K562 (cell line): ENCODE measurements around the gene RPTOR. TPM values are rescaled to one million over a fixed set of nuclear protein-coding genes. Genes with fewer than 3 reads are reported as not detected.

Experiments used
- ATAC-seq: fragments of 200-7000 bp; cut with Tn5 transposase; 3 replicates; pipeline ENCODE4 v1.9.1; 2020; ENCODE audit warnings: moderate library complexity
- BruUV-seq: library from RNA; stranded (reverse); fragments of 400-500 nt; replicated peaks from 2 replicates; lab custom pipeline; 2021; lab: Mats Ljungman, UMichigan
- CTCF ChIA-PET: fragments of 300-600 bp; formaldehyde crosslinking; extraction: SDS; loops from one replicate; lab custom pipeline; 2021; ENCODE audit warnings: low intra/inter-chr PET ratio; lab: Yijun Ruan, JAX
- POLR2A ChIA-PET: fragments of 300-600, 350-650 bp; sonication (Branson Sonifier 250); formaldehyde crosslinking; extraction: SDS; loops from one replicate; lab custom pipeline; 2021; ENCODE audit warnings: antibody characterized with exemption, inconsistent platforms; lab: Yijun Ruan, JAX
- DNase-seq, 4 experiments: peaks; one replicate each; pipeline versions ENCODE4 v3.0.0 to v3.0.0-alpha.2; 2011 to 2018; ENCODE audit warnings: low spot score in 3 of 4, mixed read lengths in 3 of 4; ENCODE audit errors: extremely low read depth in 1 of 4
- FAIRE-seq: peaks from 2 replicates; lab custom pipeline; 2011; peaks lifted over from hg19 to GRCh38; lab: Jason Lieb, UNC
- H2AFZ ChIP-seq: 2 replicates; pipeline ENCODE4 v1.6.0; 2011; ENCODE audit warnings: low read depth, low read length, control low read depth, inconsistent platforms
- H3K27ac ChIP-seq: fragments of 200-600 bp; 3 replicates; pipeline ENCODE4 v1.8.0; 2011; ENCODE audit warnings: low read depth, mild to moderate bottlenecking, control low read depth, inconsistent platforms, low read length, moderate library complexity, mixed read lengths; ENCODE audit errors: extremely low read depth
- H3K27me3 ChIP-seq, 2 experiments: fragments of 300-600 bp in 1 of 2; 2 replicates in 1 of 2; 3 replicates in 1 of 2; pipeline versions ENCODE4 v1.6.0 to v1.8.0; 2011; ENCODE audit warnings: inconsistent platforms in 2 of 2, low read length in 2 of 2, mild to moderate bottlenecking in 1 of 2, mixed read lengths in 1 of 2, moderate library complexity in 1 of 2; ENCODE audit not compliant: control insufficient read depth in 2 of 2, insufficient read depth in 2 of 2
- H3K36me3 ChIP-seq: fragments of 300-600 bp; 3 replicates; pipeline ENCODE4 v1.8.0; 2011; ENCODE audit warnings: mild to moderate bottlenecking, low read length, inconsistent platforms; ENCODE audit not compliant: control insufficient read depth, insufficient read depth
- H3K4me1 ChIP-seq, 2 experiments: fragments of 200-600 bp in 1 of 2; replicated peaks in 1 of 2; 2 replicates in 1 of 2; 3 replicates in 1 of 2; pipeline versions ENCODE4 v1.5.1 to v1.8.0; 2011; ENCODE audit warnings: inconsistent platforms in 2 of 2, low read length in 2 of 2, mild to moderate bottlenecking in 1 of 2, mixed read lengths in 1 of 2, moderate library complexity in 1 of 2; ENCODE audit not compliant: control insufficient read depth in 2 of 2, insufficient read depth in 2 of 2
- H3K4me2 ChIP-seq: 2 replicates; pipeline ENCODE4 v1.6.1; 2011; ENCODE audit warnings: low read length, control low read depth, inconsistent platforms, mixed read lengths; ENCODE audit not compliant: insufficient read depth
- H3K4me3 ChIP-seq: fragments of 200-600 bp; sonication (generic), shearing (Covaris generic); 2 replicates; pipeline ENCODE4 v1.5.1; 2016; ENCODE audit warnings: control low read depth, inconsistent platforms
- H3K79me2 ChIP-seq: fragments of 200-600 bp; 3 replicates; pipeline ENCODE4 v1.8.0; 2011; ENCODE audit warnings: low read length, inconsistent platforms; ENCODE audit not compliant: control insufficient read depth, insufficient read depth
- H3K9ac ChIP-seq, 2 experiments: 2 replicates each; pipeline versions ENCODE4 v1.6.0 to v1.6.1; 2011; ENCODE audit warnings: low read depth in 2 of 2, low read length in 2 of 2, control low read depth in 1 of 2, inconsistent platforms in 1 of 2, mild to moderate bottlenecking in 1 of 2, mixed read lengths in 1 of 2; ENCODE audit not compliant: insufficient read depth in 1 of 2
- H3K9me1 ChIP-seq: one replicate; pipeline ENCODE4 v1.6.0; 2011; ENCODE audit warnings: inconsistent platforms, mild to moderate bottlenecking, low read length, moderate library complexity; ENCODE audit not compliant: control insufficient read depth, insufficient read depth
- H3K9me3 ChIP-seq: replicated peaks from 2 replicates; pipeline ENCODE4 v1.5.1; 2011; ENCODE audit warnings: low read depth, low read length, inconsistent platforms; ENCODE audit not compliant: control insufficient read depth, insufficient read depth
- H4K20me1 ChIP-seq: replicated peaks from 2 replicates; pipeline ENCODE4 v1.6.1; 2011; ENCODE audit warnings: low read length, inconsistent platforms, mixed read lengths; ENCODE audit not compliant: control insufficient read depth, insufficient read depth
- GABPB2 ChIP-seq: fragments of 250-450 bp; sonication (Bioruptor Pico); conservative IDR thresholded peaks from 2 replicates; pipeline ENCODE4 v1.5.1; 2021; ENCODE audit warnings: mild to moderate bottlenecking
- OTX1 ChIP-seq: fragments of 450-650 bp; formaldehyde crosslinking; IDR thresholded peaks from 2 replicates; pipeline ENCODE4 v1.4.0; 2022; ENCODE audit warnings: mild to moderate bottlenecking
- SIRT6 ChIP-seq: IDR thresholded peaks from one replicate; pipeline ENCODE4 v1.6.1; 2012; ENCODE audit warnings: low read depth, mild to moderate bottlenecking, control low read depth, inconsistent platforms, low read length, moderate library complexity
- TAL1 ChIP-seq: fragments of 450-650 bp; IDR thresholded peaks from 2 replicates; pipeline ENCODE4 v1.6.1; 2016; ENCODE audit warnings: mild to moderate bottlenecking
- TEAD4 ChIP-seq, 2 experiments: sonication (generic) in 1 of 2; formaldehyde crosslinking in 1 of 2; IDR thresholded peaks; 2 replicates each; pipeline versions ENCODE4 v1.6.1 to v1.8.0; 2012 to 2022; ENCODE audit warnings: borderline replicate concordance in 1 of 2, inconsistent platforms in 1 of 2, low read length in 1 of 2, mild to moderate bottlenecking in 1 of 2, missing genetic modification reagents in 1 of 2
- ZNF23 ChIP-seq: fragments of 250-450 bp; sonication (Bioruptor Pico); IDR thresholded peaks from 2 replicates; pipeline ENCODE4 v1.4.0; 2020; ENCODE audit warnings: mild to moderate bottlenecking
- ZNF41 ChIP-seq: fragments of 250-450 bp; sonication (Bioruptor Pico); conservative IDR thresholded peaks from 2 replicates; pipeline ENCODE4 v1.4.0; 2020; ENCODE audit warnings: mild to moderate bottlenecking
- ZNF449 ChIP-seq: fragments of 250-450 bp; sonication (Bioruptor Pico); IDR thresholded peaks from 2 replicates; pipeline ENCODE4 v1.8.0; 2022; ENCODE audit warnings: moderate library complexity, mild to moderate bottlenecking, inconsistent platforms
- WGBS: fragments of 100-300 bp; shearing (Covaris generic); methylation state at CpG from one replicate; pipeline ENCODE4 v1.1.6; 2016; ENCODE audit warnings: low coverage, mixed read lengths; ENCODE audit not compliant: insufficient coverage; ENCODE audit errors: missing lambda C conversion rate; 5-methylcytosine and 5-hydroxymethylcytosine counted together
- in situ Hi-C: fragments of 300-500 bp; cut with MboI; formaldehyde crosslinking; loops from 4 replicates; pipeline ENCODE4 v1.15.0; 2018; ENCODE audit warnings: inconsistent platforms, mixed read lengths
- intact Hi-C: fragments of 100-400 bp; cut with micrococcal nuclease; formaldehyde crosslinking; loops from 2 replicates; pipeline ENCODE4 v1.14.2; 2022
- polyA plus RNA-seq, 8 experiments: library from polyadenylated mRNA; depleted of rRNA in 4 of 8; stranded (reverse) in 5 of 8; unstranded in 3 of 8; fragments of >200 nt; fragmentation: Nextera tagmentation in 2 of 8; fragmentation: Illumina TruSeq in 1 of 8; extraction: Ambion mirVana in 2 of 8; extraction: Trizol in 1 of 8; gene quantifications; 2 replicates each; pipeline versions ENCODE4 v1.2.1 to v1.2.3, GENCODE V29; 2011 to 2014; ENCODE audit warnings: inconsistent platforms in 1 of 8, missing spikeins in 1 of 8
- total RNA-seq, 7 experiments: library from RNA; depleted of rRNA in 6 of 7; stranded (reverse); fragments of >200 nt in 6 of 7; fragmentation: Illumina TruSeq in 2 of 7; extraction: Trizol in 2 of 7; gene quantifications; 2 replicates each; pipeline versions ENCODE4 v1.2.1 to v1.2.3, GENCODE V29; 2011 to 2021; ENCODE audit warnings: low replicate concordance in 1 of 7

RPTOR gene
- total and polyA plus RNA-seq, 9 of the 15 experiments (the other 6 are each of a cell fraction or from before 2014, with no cell fraction given), result 0.24 to 54.1 (median 10.2) TPM

GRCh38 chr17:80876950-80877728 is 332.5 kb downstream of the RPTOR start (continued):
- TF ChIP-seq TEAD4 (IDR thresholded peaks at IDR 0.05; ENCODE audit: low read length) (no peak), TEAD4 (CRISPR knock-in tag; IDR thresholded peaks at IDR 0.05; ENCODE audit: borderline replicate concordance) (no peak), ZNF41 (CRISPR knock-in tag) (no peak), ZNF449 (CRISPR knock-in tag) (no peak), GABPB2 (no peak)

GRCh38 chr17:80877729-80878303 is 333.2 kb downstream of the RPTOR start:
- ChIA-PET CTCF (no interaction called here), POLR2A (interaction anchor here (0.6 to 1.3 kb wide), 2 partner anchors 12 to 21 kb away, joined by 3 to 4 read pairs; no protein-coding TSS in a partner anchor)
- no peak overlapping the region for H3K4me2 ChIP-seq
- no peak overlapping the region for H2AFZ ChIP-seq
- no peaks in the 10 kb centered on the region for H3K79me2 ChIP-seq
- WGBS, result 88% methylated on average over 14 of the region's 14 CpGs
- no peak for DNase-seq
- no peaks in the 10 kb centered on the region for H4K20me1 ChIP-seq
- no peaks in the 10 kb centered on the region for H3K9me1 ChIP-seq
- no peak overlapping the region for H3K4me3 ChIP-seq
- no peak overlapping the region for H3K27ac ChIP-seq
- no peak for FAIRE-seq
- peaks cover 31% of the 10 kb centered on the region; the same call in 1 of the 3 replicates for H3K36me3 ChIP-seq
- in situ Hi-C loops (no loop called here), intact Hi-C loops (no loop called here)
- no TSS peak for BruUV-seq
- TF ChIP-seq TAL1 (no peak), ZNF23 (CRISPR knock-in tag) (no peak), OTX1 (no peak), SIRT6 (no peak)
- no peak overlapping the region; a peak in 1 of 4 replicates for H3K9ac ChIP-seq
- ATAC-seq, result no peak
- H3K9me3 ChIP-seq, result no peaks in the 10 kb centered on the region
- no peaks in the 10 kb centered on the region; a peak in 1 of 5 replicates for H3K27me3 ChIP-seq
- H3K4me1 ChIP-seq, result peaks cover 0 to under 1% of the 10 kb centered on the region in 2 experiments; a peak in 2 of 5 replicates
